Fibroblast of lung (primary cell): Measurements from ENCODE around the gene PPP1R13B. TPM values are rescaled to one million over a fixed set of nuclear protein-coding genes. Genes with fewer than 3 reads are reported as not detected.

ENCODE experiments used
- DNase-seq, 2 donors: peaks; one replicate each; pipeline versions ENCODE4 v3.0.0 to v3.0.0-alpha.2; 2010; ENCODE audit warnings: low read depth in 2 of 2
- H2AFZ ChIP-seq: 2 replicates; pipeline ENCODE4 v1.5.1; 2012; ENCODE audit warnings: low read length, control low read depth, inconsistent platforms
- H3K27ac ChIP-seq: 2 replicates; pipeline ENCODE4 v1.5.1; 2011; ENCODE audit warnings: low read length, control low read depth; ENCODE audit not compliant: insufficient read depth
- H3K27me3 ChIP-seq: 2 replicates; pipeline ENCODE4 v1.5.1; 2011; ENCODE audit warnings: mild to moderate bottlenecking, low read length; ENCODE audit not compliant: control insufficient read depth, insufficient read depth
- H3K36me3 ChIP-seq: 2 replicates; pipeline ENCODE4 v1.5.1; 2011; ENCODE audit warnings: low read length; ENCODE audit not compliant: control insufficient read depth, insufficient read depth
- H3K4me1 ChIP-seq: 2 replicates; pipeline ENCODE4 v1.5.1; 2011; ENCODE audit warnings: low read length; ENCODE audit not compliant: control insufficient read depth, insufficient read depth; ENCODE audit errors: extremely low read depth
- H3K4me2 ChIP-seq: 2 replicates; pipeline ENCODE4 v1.5.1; 2011; ENCODE audit warnings: low read length, control low read depth; ENCODE audit not compliant: insufficient read depth; ENCODE audit errors: extremely low read depth
- H3K4me3 ChIP-seq, 4 experiments: fragments of 200-600 bp in 1 of 4; sonication (generic) in 1 of 4; replicated peaks in 1 of 4; 2 replicates each; pipeline ENCODE4 v1.5.1; 2011 to 2016; ENCODE audit warnings: low read length in 4 of 4, low read depth in 3 of 4, mild to moderate bottlenecking in 3 of 4, control low read depth in 2 of 4, inconsistent platforms in 1 of 4, mixed read lengths in 1 of 4; ENCODE audit not compliant: insufficient read depth in 1 of 4; ENCODE audit errors: control extremely low read depth in 1 of 4
- H3K79me2 ChIP-seq: 2 replicates; pipeline ENCODE4 v1.5.1; 2012; ENCODE audit warnings: mild to moderate bottlenecking, low read length, inconsistent platforms; ENCODE audit not compliant: control insufficient read depth, insufficient read depth
- H3K9ac ChIP-seq: 2 replicates; pipeline ENCODE4 v1.5.1; 2011; ENCODE audit warnings: mild to moderate bottlenecking, low read length, control low read depth; ENCODE audit not compliant: insufficient read depth
- H3K9me3 ChIP-seq: 2 replicates; pipeline ENCODE4 v1.5.1; 2012; ENCODE audit warnings: low read depth, low read length; ENCODE audit not compliant: control insufficient read depth, insufficient read depth
- H4K20me1 ChIP-seq: 2 replicates; pipeline ENCODE4 v1.5.1; 2011; ENCODE audit warnings: low read length; ENCODE audit not compliant: control insufficient read depth, insufficient read depth; ENCODE audit errors: extremely low read depth
- EZH2 ChIP-seq: IDR thresholded peaks from 2 replicates; pipeline ENCODE4 v1.5.1; 2012; ENCODE audit warnings: low read length, control low read depth, mild to moderate bottlenecking; ENCODE audit errors: missing control alignments
- polyA plus RNA-seq, 2 donors: library from polyadenylated mRNA; depleted of rRNA in 1 of 2; stranded (reverse) in 1 of 2; unstranded in 1 of 2; fragments of >200 nt; gene quantifications; 2 replicates each; pipeline ENCODE4 v1.2.1, GENCODE V29; 2011 to 2012; ENCODE audit warnings: missing spikeins in 1 of 2
- total RNA-seq: library from RNA; depleted of rRNA; stranded (reverse); fragments of >200 nt; gene quantifications from 2 replicates; pipeline ENCODE4 v1.2.1, GENCODE V29; 2014
- TF ChIP-seq, protein P1 (sequence below), 2 donors: IDR thresholded peaks in 1 of 2; conservative IDR thresholded peaks in 1 of 2; 1 replicate in 1 of 2; 2 replicates in 1 of 2; pipeline ENCODE4 v1.5.1; 2011 to 2012; ENCODE audit warnings: low read length in 2 of 2, control low read depth in 1 of 2, inconsistent platforms in 1 of 2, low read depth in 1 of 2, mild to moderate bottlenecking in 1 of 2

The PPP1R13B gene
- total and polyA plus RNA-seq, 2 donors (not counting 1 experiment from before 2014, with no cell fraction given) = 2.0 to 2.7 TPM

DNA sequence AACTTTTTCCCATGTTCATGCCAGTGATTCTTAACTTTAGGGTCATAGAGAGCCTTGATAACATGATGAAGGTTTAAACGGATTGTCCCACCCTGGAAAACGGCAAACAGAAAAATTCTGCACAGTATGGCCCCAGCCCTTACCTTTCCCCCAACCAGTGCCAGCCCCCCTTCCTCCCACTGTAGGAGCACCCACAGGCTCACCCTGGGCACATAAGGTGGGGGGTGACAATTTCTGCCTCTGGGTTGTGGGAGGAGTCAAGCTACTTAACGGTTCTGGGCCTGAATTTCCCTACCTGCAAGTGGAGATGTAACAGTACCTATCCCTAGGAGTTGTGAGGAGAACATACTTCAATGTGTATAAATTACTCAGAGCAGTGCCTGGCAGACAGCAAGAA, 150.2 kb downstream of the PPP1R13B start:
- Histone ChIP-seq H3K36me3 (peaks cover 55% of the 10 kb centered on the region), H3K27me3 (no peaks in the 10 kb centered on the region), H2AFZ (no peak overlapping the region), H3K4me3 (no peak overlapping the region), H4K20me1 (no peaks in the 10 kb centered on the region), H3K79me2 (peaks cover 40% of the 10 kb centered on the region), H3K4me1 (peaks cover 19% of the 10 kb centered on the region), H3K27ac (peak overlapping the region; percentile 81), H3K4me2 (no peak overlapping the region), H3K9me3 (no peaks in the 10 kb centered on the region), H3K9ac (no peak overlapping the region)
- DNase-seq = no peak
- TF ChIP-seq, protein P1, sequence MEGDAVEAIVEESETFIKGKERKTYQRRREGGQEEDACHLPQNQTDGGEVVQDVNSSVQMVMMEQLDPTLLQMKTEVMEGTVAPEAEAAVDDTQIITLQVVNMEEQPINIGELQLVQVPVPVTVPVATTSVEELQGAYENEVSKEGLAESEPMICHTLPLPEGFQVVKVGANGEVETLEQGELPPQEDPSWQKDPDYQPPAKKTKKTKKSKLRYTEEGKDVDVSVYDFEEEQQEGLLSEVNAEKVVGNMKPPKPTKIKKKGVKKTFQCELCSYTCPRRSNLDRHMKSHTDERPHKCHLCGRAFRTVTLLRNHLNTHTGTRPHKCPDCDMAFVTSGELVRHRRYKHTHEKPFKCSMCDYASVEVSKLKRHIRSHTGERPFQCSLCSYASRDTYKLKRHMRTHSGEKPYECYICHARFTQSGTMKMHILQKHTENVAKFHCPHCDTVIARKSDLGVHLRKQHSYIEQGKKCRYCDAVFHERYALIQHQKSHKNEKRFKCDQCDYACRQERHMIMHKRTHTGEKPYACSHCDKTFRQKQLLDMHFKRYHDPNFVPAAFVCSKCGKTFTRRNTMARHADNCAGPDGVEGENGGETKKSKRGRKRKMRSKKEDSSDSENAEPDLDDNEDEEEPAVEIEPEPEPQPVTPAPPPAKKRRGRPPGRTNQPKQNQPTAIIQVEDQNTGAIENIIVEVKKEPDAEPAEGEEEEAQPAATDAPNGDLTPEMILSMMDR (conservative IDR thresholded peaks at IDR 0.05 in 1 of 2, IDR thresholded peaks at IDR 0.05 in 1 of 2; ENCODE audit: low read depth in 1 of 2, low read length in 2 of 2) = no peak
- no peak for TF ChIP-seq EZH2

DNA sequence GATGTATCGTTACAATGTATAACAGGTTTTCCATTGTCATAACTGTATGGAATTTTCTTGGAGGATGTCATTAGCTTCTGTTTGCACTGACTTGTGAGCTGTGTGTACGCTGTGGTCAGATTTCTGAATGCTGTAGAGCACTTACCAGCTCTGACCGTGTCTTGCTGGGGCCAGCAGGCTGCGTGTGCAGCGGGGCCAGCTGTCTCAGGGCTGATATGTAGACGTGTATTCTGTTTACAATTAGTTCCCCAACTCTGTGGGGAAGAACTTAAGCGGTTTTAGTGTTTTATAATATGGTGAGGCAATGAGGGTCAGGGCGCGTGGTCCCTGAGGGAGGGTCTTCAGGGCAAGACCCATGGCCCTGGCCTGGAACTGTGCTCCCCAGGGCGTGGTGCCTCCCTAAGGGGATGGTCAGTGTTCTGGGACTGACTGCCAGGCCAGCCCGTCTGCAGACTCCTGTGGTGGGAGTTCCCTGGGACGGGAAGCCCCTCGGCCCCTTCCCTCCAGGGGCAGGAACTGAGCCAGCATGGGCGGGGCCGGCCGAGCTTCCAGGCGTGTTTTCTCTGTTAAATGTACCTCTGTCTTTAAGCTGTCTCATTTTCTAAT, 150.8 kb downstream of the PPP1R13B start:
- Histone ChIP-seq H3K79me2 (peaks cover 42% of the 10 kb centered on the region), H3K27me3 (no peaks in the 10 kb centered on the region), H3K4me2 (peak overlapping the region; percentile 33), H3K9me3 (no peaks in the 10 kb centered on the region), H3K27ac (peak overlapping the region; percentile 81), H3K36me3 (peaks cover 53% of the 10 kb centered on the region), H3K9ac (no peak overlapping the region), H3K4me3 (no peak overlapping the region), H4K20me1 (no peaks in the 10 kb centered on the region), H3K4me1 (peaks cover 19% of the 10 kb centered on the region), H2AFZ (no peak overlapping the region)
- DNase-seq = peak; percentile 44 to 90
- TF ChIP-seq, protein P1 (conservative IDR thresholded peaks at IDR 0.05 in 1 of 2, IDR thresholded peaks at IDR 0.05 in 1 of 2; ENCODE audit: low read depth in 1 of 2, low read length in 2 of 2) = peak in 1 of 2 donors; percentile 21
- no peak for TF ChIP-seq EZH2

DNA sequence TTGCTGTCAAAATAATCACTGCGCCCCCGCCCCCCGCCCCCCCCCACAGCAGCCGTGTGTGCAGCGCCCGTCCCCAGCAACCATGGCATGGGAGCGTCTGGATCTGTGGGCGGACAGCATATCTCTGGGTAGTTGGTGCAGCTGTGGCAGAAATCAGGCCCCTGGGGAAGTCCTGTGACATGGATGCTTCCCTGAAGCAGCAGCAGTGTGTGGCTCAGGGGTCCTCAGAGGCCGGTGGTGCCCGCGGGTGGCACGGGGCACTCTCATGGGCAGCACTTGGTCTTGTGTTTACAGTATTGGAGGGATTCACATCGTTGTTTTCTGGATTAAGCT, 151.3 kb downstream of the PPP1R13B start:
- H3K36me3 ChIP-seq = peaks cover 50% of the 10 kb centered on the region
- H3K9ac ChIP-seq = no peak overlapping the region
- no peaks in the 10 kb centered on the region for H4K20me1 ChIP-seq
- no peak overlapping the region for H2AFZ ChIP-seq
- H3K4me3 ChIP-seq = no peak overlapping the region
- H3K9me3 ChIP-seq = no peaks in the 10 kb centered on the region
- no peaks in the 10 kb centered on the region for H3K27me3 ChIP-seq
- H3K4me2 ChIP-seq = peak overlapping the region; percentile 33
- peaks cover 19% of the 10 kb centered on the region for H3K4me1 ChIP-seq
- no peak for DNase-seq
- TF ChIP-seq, protein P1 (conservative IDR thresholded peaks at IDR 0.05 in 1 of 2, IDR thresholded peaks at IDR 0.05 in 1 of 2; ENCODE audit: low read depth in 1 of 2, low read length in 2 of 2) = no peak
- TF ChIP-seq EZH2 = no peak
- H3K79me2 ChIP-seq = peaks cover 42% of the 10 kb centered on the region
- peak overlapping the region; percentile 81 for H3K27ac ChIP-seq
